Measurements from ENCODE around the gene TSPAN31.

Gene TSPAN31

GRCh38 chr12:57735952-57736740 is 8.7 kb upstream of the TSPAN31 start:
- DNase-seq (ENCODE audit: low read depth in 2 of 2), result no peak

- DNase-seq (ENCODE audit: low read depth in 2 of 2), result no peak
Observed at GRCh38 chr12:57736741-57737466, 7.9 kb upstream of the TSPAN31 start.

GRCh38 chr12:57737467-57738460 is 7.1 kb upstream of the TSPAN31 start:
- no peak for DNase-seq (ENCODE audit: low read depth in 2 of 2)

GRCh38 chr12:57738661-57739237 is 6.1 kb upstream of the TSPAN31 start, which contains the start of gene AGAP2:
Gene AGAP2, minus strand, starts transcription at chr12:57738742. Its CDS starts 496 bp downstream, at chr12:57738246.
- no peak for DNase-seq (ENCODE audit: low read depth in 2 of 2)

GRCh38 chr12:57739387-57739786 is 5.5 kb upstream of the TSPAN31 start:
- no peak for DNase-seq (ENCODE audit: low read depth in 2 of 2)

- no peak for DNase-seq (ENCODE audit: low read depth in 2 of 2)
Observed at GRCh38 chr12:57739914-57740538, 4.8 kb upstream of the TSPAN31 start.

GRCh38 chr12:57740656-57741412 is 4.0 kb upstream of the TSPAN31 start:
- DNase-seq (ENCODE audit: low read depth in 2 of 2), result peak; percentile 45 to 55

- DNase-seq (ENCODE audit: low read depth in 2 of 2), result no peak
Observed at GRCh38 chr12:57741413-57741789, 3.4 kb upstream of the TSPAN31 start.

GRCh38 chr12:57741844-57742738 is 2.7 kb upstream of the TSPAN31 start:
- peak; percentile 51 to 62 for DNase-seq (ENCODE audit: low read depth in 2 of 2)

GRCh38 chr12:57743769-57744168 is 1.1 kb upstream of the TSPAN31 start:
- no peak for DNase-seq (ENCODE audit: low read depth in 2 of 2)

- peak in 1 of 2 donors; percentile 39 for DNase-seq (ENCODE audit: low read depth in 2 of 2)
Observed at GRCh38 chr12:57744194-57744776, 554 bp upstream of the TSPAN31 start.

- DNase-seq (ENCODE audit: low read depth in 2 of 2), result no peak
Observed at GRCh38 chr12:57745485-57745881, 644 bp downstream of the TSPAN31 start.

GRCh38 chr12:57746025-57746424 is 1.2 kb downstream of the TSPAN31 start:
- DNase-seq (ENCODE audit: low read depth in 2 of 2), result no peak

GRCh38 chr12:57749061-57749460 is 4.2 kb downstream of the TSPAN31 start:
- DNase-seq (ENCODE audit: low read depth in 2 of 2), result no peak

- DNase-seq (ENCODE audit: low read depth in 2 of 2), result no peak
Observed at GRCh38 chr12:57750561-57751431, 6.0 kb downstream of the TSPAN31 start.

GRCh38 chr12:57751432-57751787 is 6.6 kb downstream of the TSPAN31 start:
- DNase-seq (ENCODE audit: low read depth in 2 of 2), result no peak

GRCh38 chr12:57751788-57752667 is 7.2 kb downstream of the TSPAN31 start, which contains the start of gene CDK4:
Gene CDK4, minus strand, starts transcription at chr12:57752310. Its CDS starts 593 bp downstream, at chr12:57751717.
- peak; percentile 94 to 97 for DNase-seq (ENCODE audit: low read depth in 2 of 2)
